CD4-positive, alpha-beta T cell treated with Interleukin-17A for 4 hours (primary cell): Measurements from ENCODE around the gene CBFB.
A peak's percentile ranks its signal among the peaks of the same experiment; 100 is the strongest.
"Not testable (repeated sequence)": the region's sequence is repeated elsewhere in the genome, so short reads cannot be mapped to it uniquely, and the experiment has no call there.

Experiments
- DNase-seq: peaks from one replicate; pipeline ENCODE4 v3.0.0-alpha.2; 2020; ENCODE audit warnings: mixed read lengths

The CBFB gene

DNA sequence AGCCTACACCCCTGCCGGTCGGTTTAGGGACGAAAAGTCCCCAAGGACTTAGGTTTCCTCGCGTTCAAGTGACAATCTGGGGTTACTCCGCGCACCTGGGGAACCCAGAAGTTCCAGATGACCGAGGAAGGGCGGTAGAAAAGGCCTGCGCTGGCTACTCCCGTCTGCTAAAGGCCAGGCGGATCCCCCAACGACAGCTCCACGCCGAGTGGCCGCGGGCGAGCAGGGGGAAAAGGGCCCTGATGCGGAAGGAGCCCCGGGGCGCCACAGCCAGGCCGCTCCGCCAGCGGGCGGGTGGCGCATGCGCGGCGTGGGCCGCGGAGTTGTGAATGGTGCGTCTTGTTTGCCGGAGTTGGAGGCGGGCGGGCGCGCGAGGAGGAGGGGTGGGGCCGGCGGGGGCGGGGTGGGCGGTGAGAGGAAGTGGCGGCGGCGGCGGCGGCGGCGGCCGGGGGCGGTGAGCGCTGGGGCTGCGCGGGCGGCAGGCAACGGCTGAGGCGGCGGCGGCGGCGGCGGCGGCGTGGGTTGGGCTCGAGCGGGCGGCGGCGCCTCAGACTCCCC lies at the start of gene CBFB:
Gene CBFB, plus strand, starts transcription at position 454 of the 558 bp plus-strand sequence. CDS start 259 bp downstream, outside the sequence.
- DNase-seq, result peak; percentile 97

DNA sequence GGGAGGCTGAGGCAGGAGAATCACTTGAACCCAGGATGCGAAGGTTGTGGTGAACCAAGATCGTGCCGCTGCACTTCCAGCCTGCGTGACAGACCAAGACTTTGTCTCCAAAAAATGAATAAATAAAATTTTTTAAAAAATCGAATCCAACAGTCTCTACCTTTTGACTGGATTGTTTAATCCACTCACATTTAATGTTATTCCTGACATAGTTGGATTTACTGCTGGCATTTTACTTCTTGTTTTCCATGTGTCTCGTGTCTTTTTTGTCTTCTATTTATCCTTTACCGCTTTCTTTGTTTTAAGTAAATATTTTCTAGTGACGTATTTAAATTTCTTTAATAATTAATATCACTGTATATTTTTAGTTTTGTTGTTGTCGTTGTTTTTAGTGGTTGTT lies 45.9 kb upstream of the CBFB start:
- no peak for DNase-seq

DNA sequence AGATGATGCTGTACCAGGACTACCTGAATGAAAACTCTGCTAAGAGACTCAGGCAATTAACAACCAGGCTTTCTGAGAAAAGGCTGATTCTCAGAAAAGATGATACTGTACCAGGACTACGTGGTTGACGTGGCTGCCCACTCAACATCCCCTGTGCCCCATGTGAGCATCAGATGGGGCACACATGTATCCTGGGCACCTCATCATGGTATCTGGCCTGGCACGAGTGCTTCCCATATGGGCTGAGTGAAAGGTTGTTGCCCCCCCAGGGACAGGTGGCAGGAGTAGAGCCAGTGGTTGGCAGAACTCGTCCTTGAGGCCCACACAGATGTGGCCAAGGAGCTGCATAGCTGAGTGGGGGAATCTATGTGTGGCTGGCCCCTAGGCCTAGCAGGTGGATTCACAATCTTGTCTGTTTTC lies 44.0 kb upstream of the CBFB start:
- peak; percentile 12 for DNase-seq

DNA sequence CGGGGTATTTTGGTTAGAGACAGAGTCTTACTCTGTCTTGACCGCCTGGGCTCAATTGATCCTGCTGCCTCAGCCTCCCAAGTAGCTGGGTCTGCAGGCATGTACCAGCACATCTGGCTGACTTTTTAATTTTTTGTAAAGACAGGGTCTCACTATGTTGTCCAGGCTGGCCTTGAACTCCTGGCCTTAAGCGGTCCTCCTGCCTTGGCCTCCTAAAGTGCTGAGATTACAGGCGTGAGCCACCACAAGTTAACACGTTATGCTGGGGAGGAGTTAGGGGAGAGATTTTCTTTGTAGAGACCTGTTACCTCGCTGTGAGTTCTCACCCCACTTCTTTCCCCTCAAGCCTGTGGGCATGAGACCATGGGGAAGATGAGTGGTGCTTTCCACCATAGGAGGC lies 42.4 kb upstream of the CBFB start:
- no peak for DNase-seq

DNA sequence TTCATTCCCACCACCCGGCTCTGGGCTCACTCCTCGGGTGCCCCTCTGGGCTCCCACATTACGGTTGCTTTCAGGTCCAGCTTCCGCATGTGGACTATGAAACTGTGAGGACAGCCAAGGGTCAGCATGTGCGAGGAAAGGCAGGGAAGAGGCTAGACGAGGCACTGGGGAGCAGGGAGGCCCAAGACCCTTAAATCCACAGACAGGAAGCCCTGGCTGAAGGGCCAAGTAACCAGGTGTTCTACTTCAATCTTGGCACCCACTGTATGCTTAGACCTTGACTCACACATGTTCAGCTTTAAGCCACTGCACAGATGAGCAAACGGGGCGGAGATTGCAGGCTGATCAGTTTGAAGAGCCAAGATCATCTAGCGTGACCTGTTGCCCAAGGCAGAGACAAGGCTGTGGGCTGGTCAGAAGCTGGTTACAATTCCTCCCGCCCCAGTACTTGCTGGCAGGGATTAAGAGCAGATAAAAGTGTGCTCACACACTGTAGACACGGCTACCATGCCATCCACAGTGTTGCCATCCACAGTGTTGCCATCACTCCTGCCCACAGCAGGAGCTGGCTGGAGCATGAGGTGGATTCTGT lies 40.7 kb upstream of the CBFB start, which contains the start of gene CES4A:
Gene CES4A, plus strand, starts transcription at position 393 of the 592 bp plus-strand sequence. Its CDS starts 184 bp downstream, at position 577.
- DNase-seq, result no peak

DNA sequence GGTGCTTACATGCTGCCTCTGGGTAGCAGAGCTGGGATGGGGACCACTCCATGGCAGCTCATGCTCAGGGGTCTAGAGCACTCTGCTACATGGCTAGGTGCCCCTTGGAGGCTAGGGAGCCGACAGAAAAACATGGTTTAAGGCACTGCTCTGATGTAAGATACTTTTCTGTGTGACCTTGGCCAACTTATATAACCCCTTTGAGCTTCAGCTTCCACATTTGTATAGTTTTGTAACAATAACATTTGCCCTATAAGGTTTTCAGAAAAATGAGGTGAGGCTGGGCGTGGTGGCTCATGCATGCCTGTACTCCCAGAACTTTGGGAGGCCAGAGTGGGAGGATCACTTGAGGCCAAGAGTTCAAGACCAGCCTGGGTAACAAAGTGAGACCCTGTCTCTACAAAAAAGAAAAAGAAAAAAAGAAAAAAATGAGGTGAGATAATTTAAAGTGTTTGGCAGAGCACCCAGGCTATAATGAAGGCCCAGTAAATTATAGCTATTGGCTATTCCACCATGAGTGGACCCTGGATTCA lies 37.3 kb upstream of the CBFB start:
- DNase-seq, result no peak

DNA sequence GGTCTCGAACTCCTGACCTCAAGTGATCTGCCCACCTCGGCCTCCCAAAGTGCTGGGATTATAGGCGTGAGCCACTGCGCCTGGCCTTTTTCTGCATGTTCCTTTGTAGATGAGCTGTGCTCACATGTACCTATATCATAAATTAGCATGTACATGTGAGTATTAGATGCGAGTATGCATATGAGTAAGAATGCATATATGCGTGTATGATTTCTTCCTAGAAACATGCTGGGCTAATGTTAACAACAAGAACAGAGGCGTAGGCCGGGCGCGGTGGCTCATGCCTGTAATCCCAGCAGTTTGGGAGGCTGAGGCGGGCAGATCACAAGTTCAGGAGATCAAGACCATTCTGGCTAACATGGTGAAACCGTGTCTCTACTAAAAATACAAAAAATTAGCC lies 35.4 kb upstream of the CBFB start:
- not testable (repeated sequence) for DNase-seq

DNA sequence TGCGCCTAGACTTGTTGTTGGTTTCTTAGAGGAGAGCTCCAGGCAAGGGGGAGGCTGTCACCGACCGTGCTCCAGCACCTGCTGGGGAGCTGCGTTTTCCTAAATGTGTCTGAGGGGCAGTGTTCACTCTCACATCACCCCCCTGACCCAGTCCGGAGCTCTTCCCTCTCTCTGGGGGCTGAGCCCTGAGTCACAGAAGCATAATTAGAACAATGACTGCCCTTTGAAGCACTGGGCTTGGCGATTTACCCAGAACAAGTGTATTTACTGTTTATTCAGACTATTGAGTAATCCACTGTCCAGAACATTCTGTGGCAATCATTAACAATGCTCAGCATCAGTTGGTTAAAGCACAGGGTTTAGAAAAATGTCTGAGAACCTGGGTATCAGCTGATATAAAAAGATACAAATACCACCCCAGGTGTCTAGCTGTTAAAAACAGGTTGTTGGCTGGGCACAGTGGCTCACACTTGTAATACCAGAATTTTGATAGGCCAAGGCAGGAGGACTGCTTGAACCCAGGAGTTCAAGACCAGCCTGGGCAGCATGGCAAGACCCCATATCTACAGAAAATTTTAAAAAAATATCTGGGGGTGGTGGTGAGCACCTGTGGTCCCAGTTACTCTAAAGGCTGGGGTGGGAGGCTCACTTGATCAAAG lies 32.5 kb upstream of the CBFB start:
- no peak for DNase-seq

DNA sequence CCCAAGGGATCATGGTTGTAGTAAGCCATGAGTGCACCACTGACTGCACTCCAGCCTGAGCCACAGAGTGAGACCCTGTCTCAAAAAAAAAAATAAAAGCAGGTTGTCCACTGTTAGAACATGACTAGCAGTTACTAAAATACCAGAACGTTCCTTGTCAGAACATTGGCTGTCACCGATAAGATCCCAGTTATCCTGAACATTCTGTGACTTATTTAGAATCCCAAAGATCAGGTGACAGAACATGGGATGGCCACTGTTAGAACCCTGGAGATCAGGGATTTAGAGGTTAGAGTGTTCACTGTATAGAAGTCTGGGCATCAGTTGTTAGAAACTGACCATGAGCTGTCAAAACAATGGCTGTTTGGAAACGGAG lies 32.0 kb upstream of the CBFB start:
- DNase-seq, result no peak

DNA sequence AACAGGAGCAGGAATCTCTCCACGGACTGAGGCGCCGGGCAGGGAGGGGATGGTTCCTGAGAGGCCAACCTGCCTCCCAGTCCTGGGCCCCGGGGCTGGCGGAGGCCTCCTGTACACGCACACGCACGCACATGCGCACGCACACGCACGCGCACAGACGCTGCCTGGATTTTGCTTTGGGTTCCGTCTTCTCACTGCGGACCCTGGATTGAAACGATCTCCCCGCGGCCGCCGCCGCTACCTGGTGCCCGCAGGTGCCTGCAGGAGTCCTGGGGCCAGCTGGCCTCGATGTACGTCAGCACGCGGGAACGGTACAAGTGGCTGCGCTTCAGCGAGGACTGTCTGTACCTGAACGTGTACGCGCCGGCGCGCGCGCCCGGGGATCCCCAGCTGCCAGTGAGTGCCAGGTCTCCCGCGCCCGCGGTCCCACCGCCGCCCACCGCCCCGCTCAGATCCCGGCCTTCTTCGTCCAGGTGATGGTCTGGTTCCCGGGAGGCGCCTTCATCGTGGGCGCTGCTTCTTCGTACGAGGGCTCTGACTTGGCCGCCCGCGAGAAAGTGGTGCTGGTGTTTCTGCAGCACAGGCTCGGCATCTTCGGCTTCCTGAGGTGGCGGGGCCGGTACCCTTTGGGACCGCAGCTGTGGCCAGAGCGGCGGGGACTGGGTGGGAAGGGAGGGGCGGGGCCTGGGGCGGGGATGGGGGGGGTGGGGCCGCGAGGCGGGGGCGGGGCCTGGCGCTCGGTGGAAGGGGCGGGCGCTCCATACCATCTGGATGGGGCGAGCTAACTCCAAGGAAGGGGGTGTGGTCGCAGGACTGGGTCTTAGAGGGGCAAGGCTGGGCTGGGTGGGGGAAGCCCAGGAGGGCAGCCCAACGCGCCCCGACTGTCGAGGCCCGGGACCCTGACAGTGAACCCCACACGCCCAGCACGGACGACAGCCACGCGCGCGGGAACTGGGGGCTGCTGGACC lies 28.3 kb upstream of the CBFB start:
- DNase-seq, result peak; percentile 72

DNA sequence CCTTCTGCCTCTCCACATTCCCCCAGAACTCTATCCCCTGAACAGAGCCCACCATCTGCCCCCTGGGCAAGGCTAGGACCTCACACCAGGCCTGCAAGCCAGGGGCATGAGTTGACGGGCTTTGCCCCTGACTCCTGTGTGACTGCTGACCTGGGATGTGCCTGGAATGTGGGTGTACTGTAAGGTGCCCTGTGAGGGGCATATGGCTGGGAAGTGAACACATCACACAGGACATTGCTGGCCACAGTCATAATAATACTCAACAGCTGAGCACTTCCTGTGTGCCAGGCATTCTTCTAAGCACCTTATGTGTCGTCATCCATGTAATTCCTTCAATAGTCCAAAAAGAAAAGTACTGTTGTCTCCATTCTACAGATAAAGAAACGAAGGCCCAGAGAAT lies 27.2 kb upstream of the CBFB start:
- no peak for DNase-seq

DNA sequence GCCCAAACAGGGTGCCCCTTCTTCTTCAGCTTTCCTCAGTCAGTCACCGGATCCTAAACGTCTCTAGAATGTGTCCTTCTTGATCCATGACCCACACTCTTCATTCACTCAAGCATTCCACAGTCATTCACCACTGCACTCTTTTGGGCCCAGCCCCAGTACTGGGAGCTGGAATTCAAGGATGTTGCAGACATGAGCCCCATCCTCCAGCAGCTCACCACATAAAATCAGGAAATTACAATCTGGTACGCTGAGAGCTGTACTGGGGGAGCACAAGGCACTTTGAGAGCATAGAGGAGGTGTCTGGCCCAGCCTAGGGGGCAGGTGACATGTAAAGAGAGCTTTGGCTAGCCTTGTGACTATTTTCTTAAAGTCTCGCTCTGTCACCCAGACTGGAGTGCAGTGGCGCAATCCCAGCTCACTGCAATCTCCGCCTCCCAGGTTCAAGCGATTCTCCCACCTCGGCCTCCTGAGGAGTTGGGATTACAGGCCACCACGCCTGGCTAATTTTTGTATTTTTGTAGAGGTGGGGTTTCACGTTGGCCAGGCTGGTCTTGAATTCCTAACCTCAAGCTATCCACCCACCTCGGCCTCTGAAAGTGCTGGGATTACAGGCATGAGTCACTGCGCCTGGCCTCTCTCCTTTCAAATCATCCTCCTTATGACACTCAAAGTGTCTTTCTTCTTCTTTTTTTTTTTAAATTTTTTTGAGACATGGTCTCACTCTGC lies 21.9 kb upstream of the CBFB start:
- no peak for DNase-seq

DNA sequence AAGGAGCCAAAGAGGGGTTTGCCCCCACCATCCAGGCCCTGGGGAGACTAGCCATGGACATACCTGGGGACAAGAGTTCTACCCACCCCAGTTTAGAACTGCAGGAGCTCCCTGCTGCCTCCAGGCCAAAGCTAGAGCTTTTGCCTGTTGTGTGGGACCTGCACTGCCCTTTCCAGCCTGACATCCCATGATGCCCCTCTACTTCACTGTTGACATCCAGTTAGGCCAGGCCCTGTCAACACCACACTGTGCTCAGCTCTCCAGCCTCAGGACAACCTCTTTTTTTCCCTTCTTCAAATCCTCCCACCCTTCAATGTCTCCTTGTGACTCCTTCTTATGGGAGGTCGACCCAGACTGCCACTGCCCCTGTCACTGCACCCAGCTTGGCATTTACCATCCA lies 19.8 kb upstream of the CBFB start:
- DNase-seq, result no peak

DNA sequence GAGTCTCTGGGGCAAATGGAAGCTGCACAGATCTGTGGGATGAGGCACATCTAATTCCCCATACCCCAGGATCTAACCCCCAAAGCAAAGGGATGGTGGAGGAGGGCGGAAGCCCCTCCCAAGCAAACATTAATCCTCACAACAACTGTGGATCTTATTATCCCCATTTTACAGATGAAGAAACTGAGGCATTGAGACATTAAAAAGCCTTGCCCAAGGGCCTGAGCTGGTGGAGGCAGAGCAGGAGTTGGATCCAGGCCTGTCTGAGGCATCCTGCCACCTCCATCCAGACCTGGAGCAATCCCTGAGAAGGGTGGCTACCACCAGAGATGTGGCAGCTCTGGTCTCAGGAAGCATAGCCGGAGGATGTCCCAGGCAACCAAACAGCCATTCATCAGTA lies 17.7 kb upstream of the CBFB start:
- DNase-seq, result no peak

DNA sequence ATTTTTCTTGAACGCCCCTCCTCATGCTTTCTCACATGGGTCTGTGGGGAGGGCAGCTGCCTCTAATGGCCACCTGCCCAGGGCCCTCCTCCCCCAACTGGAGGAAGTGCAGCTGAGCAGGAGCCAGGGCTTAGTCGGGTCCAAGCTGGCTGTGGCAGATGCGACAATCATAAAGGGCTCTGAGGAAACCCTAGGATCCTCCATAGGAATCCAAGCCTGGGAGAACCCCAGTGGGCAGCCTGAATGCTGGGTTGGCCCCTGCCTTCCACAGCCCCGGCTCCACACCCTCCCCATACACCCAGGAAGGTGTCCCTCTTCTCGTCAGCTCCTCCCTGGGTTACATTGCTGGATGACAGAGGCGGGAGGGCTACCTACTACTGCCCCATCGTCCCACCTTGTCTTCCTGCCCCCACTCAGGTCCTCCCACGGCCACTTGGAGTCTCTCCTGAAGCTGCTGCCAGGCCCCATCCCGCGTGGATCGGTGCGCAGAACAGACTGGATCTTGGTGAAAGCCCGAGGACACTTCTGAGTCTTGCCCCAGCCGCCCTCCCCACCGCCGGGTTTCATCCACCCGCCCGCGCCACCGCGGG lies 15.6 kb upstream of the CBFB start:
- no peak for DNase-seq

DNA sequence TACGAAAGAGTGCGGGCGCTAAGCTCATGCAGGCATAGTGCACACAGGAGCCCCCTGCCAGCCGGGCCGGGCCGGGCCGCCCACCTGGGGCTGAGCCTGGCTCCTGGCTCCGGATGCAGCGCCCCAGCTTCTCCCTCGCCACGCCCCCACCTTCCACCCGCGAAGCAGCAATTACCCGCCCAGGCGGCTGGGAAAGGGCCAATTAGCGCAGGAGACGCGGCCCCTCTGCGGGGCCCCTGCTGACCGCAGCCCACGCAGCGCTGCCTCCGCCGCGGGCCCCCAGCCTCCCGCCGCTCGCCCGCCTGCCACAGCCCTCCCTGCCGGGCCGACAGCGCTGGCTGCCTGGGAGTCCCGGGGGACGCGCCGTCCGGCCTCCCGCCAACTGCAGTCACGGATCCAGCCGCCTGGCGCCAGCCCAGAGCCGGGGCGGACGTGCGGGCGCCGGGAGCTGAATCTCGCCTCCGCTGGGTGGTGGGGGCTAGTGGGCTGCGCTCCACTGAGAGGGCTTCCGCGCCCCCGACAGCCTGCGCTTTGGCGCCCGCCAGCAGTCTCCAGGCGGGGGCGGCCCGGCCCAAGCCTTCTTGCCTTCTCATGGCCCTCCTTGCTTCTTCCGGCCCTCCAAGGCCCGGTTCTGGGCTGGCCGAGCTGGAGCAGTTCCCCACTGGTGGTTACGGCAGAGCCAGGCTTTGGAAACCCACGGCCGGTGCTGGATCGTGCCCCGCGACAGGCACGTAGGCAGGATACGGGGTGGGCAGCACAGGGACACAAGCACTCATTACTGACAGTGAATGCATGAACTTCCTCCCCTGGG lies 14.9 kb upstream of the CBFB start:
- DNase-seq, result peak; percentile 78

DNA sequence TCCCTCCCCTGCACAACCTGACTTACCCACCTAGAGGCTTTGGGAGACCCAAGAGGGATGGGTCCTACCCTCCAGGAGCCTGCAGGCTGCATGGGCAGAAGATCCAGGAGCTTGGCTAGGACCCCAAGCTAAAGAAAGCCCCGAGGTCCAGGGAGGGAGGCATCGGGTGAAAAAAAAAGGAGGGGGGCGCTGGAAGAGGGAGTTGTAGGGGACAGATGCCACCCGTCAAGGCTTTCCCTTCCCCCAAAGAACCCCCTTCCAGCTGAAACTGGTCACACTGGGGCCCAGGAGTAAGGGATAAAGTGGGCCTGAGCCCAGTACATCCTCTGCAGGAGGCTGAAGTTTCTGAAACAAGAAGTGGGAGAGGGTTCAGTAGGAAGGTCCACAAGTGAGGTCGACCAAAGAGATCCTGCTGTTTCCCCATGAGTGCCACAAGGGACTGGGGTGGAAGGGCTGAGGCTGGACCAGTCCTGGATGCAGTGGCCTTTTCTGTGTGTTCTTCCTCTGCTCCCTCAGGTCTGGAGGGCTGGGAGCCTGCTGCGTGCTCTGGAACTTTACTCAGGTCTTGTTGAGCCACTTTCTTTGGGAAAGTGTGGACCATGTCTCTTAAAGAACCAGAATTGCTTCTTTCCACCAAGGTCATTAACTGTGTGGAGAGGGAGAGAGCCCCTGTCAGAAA lies 14.2 kb upstream of the CBFB start:
- no peak for DNase-seq

DNA sequence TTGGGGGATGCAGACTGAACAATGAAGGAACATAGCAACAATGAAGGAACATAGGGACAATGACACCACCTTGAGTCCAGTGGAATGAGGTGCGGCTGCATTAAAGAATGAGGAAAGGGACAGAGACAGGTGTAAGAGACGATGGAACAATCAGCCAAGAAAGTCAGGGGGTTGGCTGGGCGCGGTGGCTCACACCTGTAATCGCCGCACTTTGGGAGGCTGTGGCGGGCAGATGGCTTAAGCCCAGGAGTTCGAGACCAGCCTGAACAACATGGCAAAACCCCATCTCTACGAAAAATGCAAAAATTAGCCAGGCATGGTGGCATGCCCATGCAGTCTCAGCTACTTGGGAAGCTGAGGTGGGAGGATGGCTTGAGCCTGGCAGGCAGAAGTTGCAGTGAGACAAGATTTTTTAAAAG lies 13.6 kb upstream of the CBFB start:
- DNase-seq, result no peak

DNA sequence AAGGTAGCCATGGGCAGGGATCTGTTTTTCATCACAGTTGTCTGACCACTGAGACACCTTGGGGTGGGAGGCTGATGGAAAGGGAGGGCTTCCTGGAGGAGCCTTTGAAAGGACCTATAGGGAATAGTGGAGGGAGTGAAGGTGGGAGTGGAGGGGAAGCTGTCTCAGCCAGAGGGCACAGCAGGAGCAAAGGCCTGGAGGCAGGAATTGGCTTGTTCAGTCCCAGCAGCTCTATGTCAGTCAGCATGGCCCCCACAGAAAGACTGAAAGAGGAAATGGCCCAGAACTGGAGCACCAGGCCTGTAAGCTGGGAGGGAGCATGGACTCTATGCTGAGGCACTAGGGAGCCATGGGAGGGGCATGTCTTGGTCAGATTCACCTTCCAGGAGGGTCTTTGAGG lies 12.8 kb upstream of the CBFB start:
- DNase-seq, result no peak

DNA sequence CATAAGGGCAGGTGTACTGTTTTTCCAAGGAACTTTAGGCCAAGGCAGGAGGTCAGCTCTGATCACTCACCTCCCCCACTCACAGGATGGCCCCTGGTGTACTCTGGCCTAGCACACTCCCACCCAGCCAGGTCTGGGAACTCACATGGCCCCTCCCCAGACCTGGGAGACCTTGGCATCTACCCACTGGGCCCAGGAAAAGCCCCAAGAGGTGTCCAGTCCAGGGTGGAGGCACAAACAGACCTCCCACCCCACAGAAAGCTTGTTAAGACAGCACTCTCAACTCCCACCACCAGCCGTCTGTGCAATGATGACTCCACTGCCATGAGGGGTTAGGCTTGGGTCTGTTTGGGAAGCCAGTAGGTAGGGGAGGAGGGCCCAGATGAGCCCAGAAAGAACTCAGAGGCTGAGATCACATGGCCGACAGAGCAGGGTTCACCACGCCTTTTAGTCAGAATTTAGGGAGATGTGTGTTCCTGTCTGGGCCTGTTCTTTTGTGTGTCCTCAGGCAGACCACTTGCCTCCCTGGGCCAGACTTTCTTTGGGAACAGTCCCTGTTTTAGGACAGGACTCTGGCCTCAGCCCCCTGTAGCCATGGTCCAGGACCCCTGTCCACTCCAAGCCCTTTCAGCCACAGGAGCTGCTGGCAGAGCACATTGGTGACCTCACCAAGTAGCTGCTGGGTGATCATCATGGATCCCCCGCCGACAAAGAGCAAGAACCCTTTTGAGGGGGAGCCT lies 12.1 kb upstream of the CBFB start:
- no peak for DNase-seq
